Activated gamma-delta T cell (primary cell): ENCODE measurements around the gene NET1.

Experiments
- DNase-seq: peaks from one replicate; lab custom pipeline; 2025; lab: John Stamatoyannopoulos, UW

Gene NET1

GRCh38 chr10:5485290-5485689 is 72.9 kb downstream of the NET1 start:
- no peak for DNase-seq

- DNase-seq: no peak
These were observed 73.8 kb downstream of the NET1 start for GRCh38 chr10:5485948-5486852.

GRCh38 chr10:5486853-5487235 is 74.5 kb downstream of the NET1 start:
- DNase-seq: no peak

- DNase-seq: no peak
These were observed 76.2 kb downstream of the NET1 start for GRCh38 chr10:5488272-5489161.

GRCh38 chr10:5490032-5490431 is 77.7 kb downstream of the NET1 start:
- DNase-seq: no peak

- no peak for DNase-seq
These were observed 78.5 kb downstream of the NET1 start for GRCh38 chr10:5490698-5491464.

GRCh38 chr10:5491477-5491876 is 79.1 kb downstream of the NET1 start:
- DNase-seq: no peak

- no peak for DNase-seq
These were observed 80.0 kb downstream of the NET1 start for GRCh38 chr10:5492322-5492855.

GRCh38 chr10:5492929-5493576 is 80.7 kb downstream of the NET1 start:
- no peak for DNase-seq

- DNase-seq: no peak
These were observed 81.3 kb downstream of the NET1 start for GRCh38 chr10:5493691-5494090.

- no peak for DNase-seq
These were observed 82.3 kb downstream of the NET1 start for GRCh38 chr10:5494611-5495010.

GRCh38 chr10:5496261-5497250 is 84.2 kb downstream of the NET1 start:
- no peak for DNase-seq

- DNase-seq: no peak
These were observed 84.9 kb downstream of the NET1 start for GRCh38 chr10:5497289-5497688.

- DNase-seq: no peak
These were observed 85.8 kb downstream of the NET1 start for GRCh38 chr10:5497948-5498730.

- DNase-seq: no peak
These were observed 86.6 kb downstream of the NET1 start for GRCh38 chr10:5498791-5499492.

- DNase-seq: no peak
These were observed 87.3 kb downstream of the NET1 start, which contains the start of gene CALML5 for GRCh38 chr10:5499493-5500140. Gene CALML5 (minus strand): TSS chr10:5499570. CDS start chr10:5499438, 132 bp downstream.

- no peak for DNase-seq
These were observed 87.9 kb downstream of the NET1 start for GRCh38 chr10:5500162-5500670.

- DNase-seq: no peak
These were observed 88.6 kb downstream of the NET1 start for GRCh38 chr10:5500910-5501309.
